ENCODE measurements around the gene PTGFRN.

The PTGFRN gene

DNA sequence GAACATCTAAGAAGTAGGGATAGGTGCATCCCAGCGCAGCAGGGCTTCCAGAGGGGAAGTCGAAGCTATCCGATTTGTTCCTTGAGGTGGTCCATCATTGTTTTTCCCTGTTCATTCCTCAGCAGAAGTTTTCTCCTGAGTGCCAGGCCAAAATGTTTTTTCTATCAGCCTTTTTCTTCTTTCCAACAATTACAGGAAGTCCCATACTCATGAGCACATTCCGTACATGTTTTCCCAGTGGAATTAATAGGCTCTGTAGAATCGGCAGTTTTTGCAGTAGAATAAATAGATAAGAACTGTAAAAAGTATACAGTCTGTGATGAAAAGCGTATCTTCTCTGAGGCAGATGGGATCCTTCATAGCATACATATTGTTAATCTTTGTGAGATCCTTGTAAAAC lies 116.6 kb downstream of the PTGFRN start:
- Histone ChIP-seq H3K4me3 (ENCODE audit: insufficient read depth, low read depth, low read length) (no peak overlapping the region), H3K9me3 (ENCODE audit: control insufficient read depth, low read length) (no peaks in the 10 kb centered on the region), H3K27me3 (ENCODE audit: control insufficient read depth, insufficient read depth, low read length, poor library complexity, severe bottlenecking) (no peaks in the 10 kb centered on the region), H3K4me1 (ENCODE audit: control insufficient read depth, insufficient read depth, low read length) (no peaks in the 10 kb centered on the region), H3K27ac (ENCODE audit: insufficient read depth, low read depth, low read length, poor library complexity, severe bottlenecking) (no peak overlapping the region), H3K36me3 (ENCODE audit: control insufficient read depth, insufficient read depth, low read length) (no peaks in the 10 kb centered on the region)
- 98% methylated on average over 6 of the region's 6 CpGs for WGBS, 2 experiments

DNA sequence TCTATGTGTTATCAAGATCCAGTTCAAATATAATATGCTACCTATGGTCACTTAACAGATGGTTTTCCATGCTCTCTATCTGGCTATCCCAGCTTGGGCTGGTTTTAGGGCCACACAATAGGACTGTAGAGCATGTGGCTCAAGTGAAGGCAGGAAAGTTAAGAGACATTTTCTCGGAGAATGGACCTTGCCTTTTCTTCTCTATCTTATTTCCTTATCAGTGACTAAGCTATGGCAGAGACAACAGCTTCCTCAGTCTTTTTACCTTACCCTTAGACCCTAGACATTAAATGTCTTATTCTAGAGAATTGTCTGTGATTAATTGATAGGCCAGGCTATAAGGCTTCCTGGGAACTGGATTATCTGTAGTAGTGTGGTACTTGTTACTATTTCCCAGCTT lies 120.0 kb downstream of the PTGFRN start:
- H3K4me1 ChIP-seq (ENCODE audit: control insufficient read depth, insufficient read depth, low read length) = no peaks in the 10 kb centered on the region
- no peaks in the 10 kb centered on the region for H3K27me3 ChIP-seq (ENCODE audit: control insufficient read depth, insufficient read depth, low read length, poor library complexity, severe bottlenecking)
- no peaks in the 10 kb centered on the region for H3K36me3 ChIP-seq (ENCODE audit: control insufficient read depth, insufficient read depth, low read length)
- no peak overlapping the region for H3K27ac ChIP-seq (ENCODE audit: insufficient read depth, low read depth, low read length, poor library complexity, severe bottlenecking)
- 57 to 90% methylated on average over 1 of the region's 1 CpG for WGBS, 2 experiments
- H3K4me3 ChIP-seq (ENCODE audit: insufficient read depth, low read depth, low read length) = no peak overlapping the region
- no peaks in the 10 kb centered on the region for H3K9me3 ChIP-seq (ENCODE audit: control insufficient read depth, low read length)

DNA sequence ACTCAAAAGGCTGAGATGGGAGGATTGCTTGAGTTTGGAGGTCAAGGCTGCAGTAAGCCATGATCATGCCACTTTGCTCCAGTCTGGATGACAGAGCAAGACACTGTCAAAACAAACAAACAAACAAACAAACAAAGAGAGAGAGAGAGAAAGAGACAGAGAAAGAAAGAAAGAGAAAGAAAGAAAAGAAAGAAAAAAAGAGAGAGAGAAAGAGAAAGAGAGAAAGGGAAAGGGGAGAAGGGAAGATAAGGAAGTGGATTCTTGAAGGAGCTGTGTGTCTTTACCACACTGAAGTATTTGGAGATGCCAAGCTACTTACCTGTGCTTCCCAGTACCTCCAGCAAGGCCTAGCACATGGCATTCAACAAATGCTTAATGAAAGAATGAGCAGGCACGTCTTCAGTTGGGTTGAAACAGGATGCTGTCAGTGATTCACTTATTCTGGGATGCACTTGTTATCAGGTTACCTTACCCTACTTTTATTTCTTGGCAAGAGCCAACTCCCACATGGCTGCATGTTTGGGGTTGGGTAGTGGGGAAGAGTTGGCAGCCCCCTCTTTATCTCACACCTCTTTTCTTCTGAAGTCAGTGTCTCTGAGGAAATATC lies 120.7 kb downstream of the PTGFRN start:
- Histone ChIP-seq H3K4me3 (ENCODE audit: insufficient read depth, low read depth, low read length) (no peak overlapping the region), H3K36me3 (ENCODE audit: control insufficient read depth, insufficient read depth, low read length) (no peaks in the 10 kb centered on the region)
- 80% methylated on average over 1 of the region's 1 CpG for WGBS, 2 experiments

DNA sequence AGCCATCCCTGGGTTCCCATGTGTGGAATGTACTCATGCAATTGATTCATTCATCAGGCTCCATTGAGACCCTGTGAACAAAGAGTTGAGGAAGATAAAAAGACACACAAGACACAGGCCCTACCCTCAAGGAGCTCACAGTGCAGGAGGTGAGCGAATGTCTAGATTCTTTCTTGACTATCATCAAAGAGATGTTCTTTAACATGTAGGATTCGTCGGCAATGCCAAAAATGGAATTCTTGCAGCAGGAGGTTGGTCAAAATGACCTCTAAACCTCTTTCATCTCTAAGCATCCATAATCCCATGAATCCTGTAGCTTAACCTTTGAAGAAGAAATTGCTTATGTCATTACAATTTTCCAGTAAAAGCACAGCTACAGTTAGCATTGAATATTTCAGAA lies 122.5 kb downstream of the PTGFRN start:
- Histone ChIP-seq H3K9me3 (ENCODE audit: control insufficient read depth, low read length) (no peaks in the 10 kb centered on the region), H3K27me3 (ENCODE audit: control insufficient read depth, insufficient read depth, low read length, poor library complexity, severe bottlenecking) (no peaks in the 10 kb centered on the region), H3K4me1 (ENCODE audit: control insufficient read depth, insufficient read depth, low read length) (no peaks in the 10 kb centered on the region), H3K27ac (ENCODE audit: insufficient read depth, low read depth, low read length, poor library complexity, severe bottlenecking) (no peak overlapping the region), H3K36me3 (ENCODE audit: control insufficient read depth, insufficient read depth, low read length) (no peaks in the 10 kb centered on the region), H3K4me3 (ENCODE audit: insufficient read depth, low read depth, low read length) (no peak overlapping the region)
- whole genome bisulfite sequencing, 2 experiments = 87 to 94% methylated on average over 3 of the region's 3 CpGs

More for the DNA sequence above, 120.7 kb downstream of the PTGFRN start:
- H3K4me1 ChIP-seq (ENCODE audit: control insufficient read depth, insufficient read depth, low read length) = no peaks in the 10 kb centered on the region
- no peaks in the 10 kb centered on the region for H3K9me3 ChIP-seq (ENCODE audit: control insufficient read depth, low read length)
- H3K27ac ChIP-seq (ENCODE audit: insufficient read depth, low read depth, low read length, poor library complexity, severe bottlenecking) = no peak overlapping the region
- no peaks in the 10 kb centered on the region for H3K27me3 ChIP-seq (ENCODE audit: control insufficient read depth, insufficient read depth, low read length, poor library complexity, severe bottlenecking)

DNA sequence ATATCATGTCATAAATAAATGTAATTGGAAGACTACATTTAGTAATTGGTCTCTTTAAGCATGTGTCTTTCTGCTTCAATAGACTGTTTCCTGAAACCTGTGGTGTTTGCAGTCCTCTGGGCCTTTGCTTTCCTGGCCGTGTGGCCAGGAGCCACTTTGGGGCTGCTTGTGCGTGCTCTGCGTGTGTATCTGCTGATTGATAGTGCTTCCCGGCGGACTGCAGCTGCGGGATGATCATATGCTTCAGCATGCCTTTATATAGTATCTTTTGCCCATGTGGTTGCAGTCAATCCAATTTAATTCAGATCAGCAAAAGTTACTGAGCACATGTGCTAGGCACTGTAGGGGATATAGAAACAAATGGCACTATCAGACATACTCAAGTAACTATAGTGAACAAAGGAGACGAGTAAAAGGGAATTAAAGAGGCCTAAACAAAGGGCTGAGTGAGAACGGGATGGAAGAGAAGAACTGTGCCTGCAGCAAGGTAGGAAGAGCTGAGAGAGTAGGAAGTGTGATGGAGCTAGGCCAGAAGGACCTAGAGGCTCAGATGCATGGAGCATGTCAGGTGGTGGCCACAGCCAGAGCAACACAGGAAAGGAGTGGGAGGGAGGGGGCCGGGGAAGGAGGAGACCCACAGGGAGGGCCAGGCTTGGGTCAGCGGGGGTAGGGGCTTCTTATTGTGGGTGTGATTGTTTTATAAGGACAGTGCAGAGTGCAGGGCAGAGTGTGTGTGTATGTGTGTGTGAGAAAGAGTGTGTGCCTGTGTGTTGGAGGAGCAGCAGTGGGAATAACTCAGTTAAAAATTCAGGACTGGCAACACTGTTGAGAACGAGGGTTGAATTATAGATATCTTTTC lies 123.2 kb downstream of the PTGFRN start:
- Histone ChIP-seq H3K4me1 (ENCODE audit: control insufficient read depth, insufficient read depth, low read length) (no peaks in the 10 kb centered on the region), H3K36me3 (ENCODE audit: control insufficient read depth, insufficient read depth, low read length) (no peaks in the 10 kb centered on the region), H3K27me3 (ENCODE audit: control insufficient read depth, insufficient read depth, low read length, poor library complexity, severe bottlenecking) (no peaks in the 10 kb centered on the region), H3K9me3 (ENCODE audit: control insufficient read depth, low read length) (no peaks in the 10 kb centered on the region), H3K4me3 (ENCODE audit: insufficient read depth, low read depth, low read length) (no peak overlapping the region), H3K27ac (ENCODE audit: insufficient read depth, low read depth, low read length, poor library complexity, severe bottlenecking) (no peak overlapping the region)
- 87 to 90% methylated on average over 11 of the region's 11 CpGs for WGBS, 2 experiments

DNA sequence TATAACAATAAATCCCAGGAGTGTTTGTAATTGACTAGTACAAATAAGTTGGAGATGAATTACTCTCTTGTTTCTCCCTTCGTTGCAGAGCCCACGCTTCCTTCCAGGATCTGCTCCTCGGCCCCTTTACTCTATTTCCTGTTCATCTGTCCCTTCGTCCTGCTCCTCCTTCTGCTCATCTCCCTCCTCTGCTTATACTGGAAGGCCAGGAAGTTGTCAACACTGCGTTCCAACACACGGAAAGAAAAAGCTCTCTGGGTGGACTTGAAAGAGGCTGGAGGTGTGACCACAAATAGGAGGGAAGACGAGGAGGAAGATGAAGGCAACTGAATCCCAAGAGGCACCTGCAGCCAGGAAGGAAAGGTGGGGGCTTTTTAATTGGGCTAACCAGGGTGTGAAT lies 124.1 kb downstream of the PTGFRN start:
- H3K4me3 ChIP-seq (ENCODE audit: insufficient read depth, low read depth, low read length) = no peak overlapping the region
- WGBS, 2 experiments = 91 to 92% methylated on average over 7 of the region's 7 CpGs
- no peaks in the 10 kb centered on the region for H3K36me3 ChIP-seq (ENCODE audit: control insufficient read depth, insufficient read depth, low read length)
- no peaks in the 10 kb centered on the region for H3K27me3 ChIP-seq (ENCODE audit: control insufficient read depth, insufficient read depth, low read length, poor library complexity, severe bottlenecking)
- no peaks in the 10 kb centered on the region for H3K4me1 ChIP-seq (ENCODE audit: control insufficient read depth, insufficient read depth, low read length)
- no peaks in the 10 kb centered on the region for H3K9me3 ChIP-seq (ENCODE audit: control insufficient read depth, low read length)
- no peak overlapping the region for H3K27ac ChIP-seq (ENCODE audit: insufficient read depth, low read depth, low read length, poor library complexity, severe bottlenecking)

DNA sequence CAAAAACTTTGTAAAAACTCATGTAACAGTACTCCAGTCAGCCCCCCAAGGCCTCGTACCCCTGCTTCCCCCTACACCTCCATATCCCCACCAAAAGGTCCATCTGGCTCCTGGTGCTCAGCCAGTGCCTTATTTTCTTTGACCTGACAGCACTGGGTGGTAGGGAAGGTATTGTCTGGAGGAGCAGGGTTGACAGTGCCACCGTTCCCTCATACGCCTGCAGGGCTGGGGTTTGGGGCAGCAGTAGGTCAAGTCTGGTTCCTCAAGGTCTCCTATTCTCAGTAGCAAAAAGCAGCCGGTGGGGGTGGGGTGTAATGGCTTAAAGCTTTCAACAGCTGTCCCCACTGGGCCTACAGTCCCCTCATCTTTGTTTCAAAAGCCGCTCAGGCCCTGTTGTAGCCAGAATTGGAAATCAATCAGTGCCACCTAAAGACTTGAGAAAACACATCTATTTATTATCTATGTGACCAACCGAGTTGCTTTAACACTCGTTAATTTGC lies 125.1 kb downstream of the PTGFRN start:
- Histone ChIP-seq H3K27me3 (ENCODE audit: control insufficient read depth, insufficient read depth, low read length, poor library complexity, severe bottlenecking) (no peaks in the 10 kb centered on the region), H3K27ac (ENCODE audit: insufficient read depth, low read depth, low read length, poor library complexity, severe bottlenecking) (no peak overlapping the region), H3K4me3 (ENCODE audit: insufficient read depth, low read depth, low read length) (no peak overlapping the region), H3K4me1 (ENCODE audit: control insufficient read depth, insufficient read depth, low read length) (no peaks in the 10 kb centered on the region), H3K9me3 (ENCODE audit: control insufficient read depth, low read length) (no peaks in the 10 kb centered on the region), H3K36me3 (ENCODE audit: control insufficient read depth, insufficient read depth, low read length) (no peaks in the 10 kb centered on the region)
- WGBS, 2 experiments = 85% methylated on average over 6 to 7 of the region's 7 CpGs

DNA sequence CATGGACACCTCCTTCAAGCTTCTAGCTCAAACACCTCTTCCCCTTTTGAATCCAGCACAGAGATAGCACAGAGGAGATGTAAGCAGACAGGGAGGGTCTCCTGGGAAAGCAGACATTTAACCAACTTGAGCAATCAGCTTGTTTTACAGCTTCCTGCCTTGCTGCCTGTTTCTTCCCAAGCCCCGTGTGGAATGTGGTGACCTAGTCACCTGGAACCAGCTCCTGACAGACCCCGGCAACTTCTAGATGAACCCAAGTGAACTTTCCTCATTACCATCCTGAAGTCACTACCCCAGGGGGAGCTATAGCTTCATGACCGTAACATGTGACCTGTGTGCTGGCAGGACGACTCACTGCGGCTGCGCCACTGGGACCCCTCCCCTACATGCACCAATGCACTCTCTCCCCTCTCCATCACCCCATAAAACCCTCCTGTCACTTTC lies 126.3 kb downstream of the PTGFRN start:
- no peaks in the 10 kb centered on the region for H3K4me1 ChIP-seq (ENCODE audit: control insufficient read depth, insufficient read depth, low read length)
- H3K4me3 ChIP-seq (ENCODE audit: insufficient read depth, low read depth, low read length) = no peak overlapping the region
- H3K27me3 ChIP-seq (ENCODE audit: control insufficient read depth, insufficient read depth, low read length, poor library complexity, severe bottlenecking) = no peaks in the 10 kb centered on the region
- no peak overlapping the region for H3K27ac ChIP-seq (ENCODE audit: insufficient read depth, low read depth, low read length, poor library complexity, severe bottlenecking)
- H3K36me3 ChIP-seq (ENCODE audit: control insufficient read depth, insufficient read depth, low read length) = no peaks in the 10 kb centered on the region
- 83 to 85% methylated on average over 6 of the region's 6 CpGs for WGBS, 2 experiments
- no peaks in the 10 kb centered on the region for H3K9me3 ChIP-seq (ENCODE audit: control insufficient read depth, low read length)

DNA sequence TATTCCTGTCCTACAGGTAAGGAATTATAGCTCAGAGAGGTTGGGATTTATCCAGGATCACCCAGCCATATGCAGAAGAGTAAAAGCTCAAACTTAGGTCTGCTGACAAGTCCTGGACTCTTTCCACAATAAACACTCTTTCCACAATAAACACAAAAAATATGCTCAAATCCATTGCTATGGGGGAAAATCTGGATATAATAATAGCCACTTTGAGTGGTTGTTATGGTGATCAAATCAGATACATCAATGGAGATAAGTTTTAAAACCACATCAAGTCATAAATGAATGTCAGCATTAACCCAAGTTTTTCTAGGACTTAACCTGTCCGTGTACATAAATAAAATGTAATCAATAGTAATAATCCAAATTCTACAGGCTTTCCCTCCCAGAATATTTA lies 128.1 kb downstream of the PTGFRN start:
- Histone ChIP-seq H3K4me1 (ENCODE audit: control insufficient read depth, insufficient read depth, low read length) (no peaks in the 10 kb centered on the region), H3K4me3 (ENCODE audit: insufficient read depth, low read depth, low read length) (no peak overlapping the region), H3K27me3 (ENCODE audit: control insufficient read depth, insufficient read depth, low read length, poor library complexity, severe bottlenecking) (no peaks in the 10 kb centered on the region), H3K36me3 (ENCODE audit: control insufficient read depth, insufficient read depth, low read length) (no peaks in the 10 kb centered on the region), H3K9me3 (ENCODE audit: control insufficient read depth, low read length) (no peaks in the 10 kb centered on the region), H3K27ac (ENCODE audit: insufficient read depth, low read depth, low read length, poor library complexity, severe bottlenecking) (no peak overlapping the region)
- 100% methylated on average over 1 of the region's 1 CpG for WGBS, 2 experiments

DNA sequence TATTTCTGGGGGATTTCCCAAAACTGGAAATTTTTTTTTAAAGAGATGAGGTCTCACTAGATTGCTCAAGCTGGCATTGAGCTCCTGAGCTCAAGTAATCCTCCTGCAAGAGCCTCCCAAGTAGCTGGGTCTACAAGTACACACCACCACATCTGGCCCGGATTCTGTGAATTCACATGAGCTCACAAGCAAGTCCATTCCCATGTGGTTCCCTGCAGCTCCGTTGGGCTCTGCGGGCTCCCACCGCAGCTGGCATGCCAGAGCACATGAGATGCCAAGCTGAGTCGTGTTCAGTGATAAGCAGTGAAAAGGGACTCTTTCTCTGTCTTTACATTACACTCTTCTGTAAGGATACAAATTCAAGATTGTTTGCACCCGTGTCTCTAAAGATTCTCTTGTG lies 128.5 kb downstream of the PTGFRN start:
- no peak overlapping the region for H3K4me3 ChIP-seq (ENCODE audit: insufficient read depth, low read depth, low read length)
- no peaks in the 10 kb centered on the region for H3K4me1 ChIP-seq (ENCODE audit: control insufficient read depth, insufficient read depth, low read length)
- no peaks in the 10 kb centered on the region for H3K36me3 ChIP-seq (ENCODE audit: control insufficient read depth, insufficient read depth, low read length)
- WGBS, 2 experiments = 91 to 94% methylated on average over 6 of the region's 6 CpGs
- no peaks in the 10 kb centered on the region for H3K27me3 ChIP-seq (ENCODE audit: control insufficient read depth, insufficient read depth, low read length, poor library complexity, severe bottlenecking)
- H3K27ac ChIP-seq (ENCODE audit: insufficient read depth, low read depth, low read length, poor library complexity, severe bottlenecking) = no peak overlapping the region
- no peaks in the 10 kb centered on the region for H3K9me3 ChIP-seq (ENCODE audit: control insufficient read depth, low read length)

All from ectodermal cell (in vitro differentiated cells).